Stimulated activated CD4-positive, alpha-beta T cell treated with anti-CD3 and anti-CD28 coated beads, Interleukin-4, amount 100 ng/mL, for 4 hours (primary cell): ENCODE data around the gene JAKMIP1.

Source experiments
- DNase-seq, 2 experiments: peaks; one replicate each; pipeline ENCODE4 v3.0.0-alpha.2; 2020

The JAKMIP1 gene

DNA sequence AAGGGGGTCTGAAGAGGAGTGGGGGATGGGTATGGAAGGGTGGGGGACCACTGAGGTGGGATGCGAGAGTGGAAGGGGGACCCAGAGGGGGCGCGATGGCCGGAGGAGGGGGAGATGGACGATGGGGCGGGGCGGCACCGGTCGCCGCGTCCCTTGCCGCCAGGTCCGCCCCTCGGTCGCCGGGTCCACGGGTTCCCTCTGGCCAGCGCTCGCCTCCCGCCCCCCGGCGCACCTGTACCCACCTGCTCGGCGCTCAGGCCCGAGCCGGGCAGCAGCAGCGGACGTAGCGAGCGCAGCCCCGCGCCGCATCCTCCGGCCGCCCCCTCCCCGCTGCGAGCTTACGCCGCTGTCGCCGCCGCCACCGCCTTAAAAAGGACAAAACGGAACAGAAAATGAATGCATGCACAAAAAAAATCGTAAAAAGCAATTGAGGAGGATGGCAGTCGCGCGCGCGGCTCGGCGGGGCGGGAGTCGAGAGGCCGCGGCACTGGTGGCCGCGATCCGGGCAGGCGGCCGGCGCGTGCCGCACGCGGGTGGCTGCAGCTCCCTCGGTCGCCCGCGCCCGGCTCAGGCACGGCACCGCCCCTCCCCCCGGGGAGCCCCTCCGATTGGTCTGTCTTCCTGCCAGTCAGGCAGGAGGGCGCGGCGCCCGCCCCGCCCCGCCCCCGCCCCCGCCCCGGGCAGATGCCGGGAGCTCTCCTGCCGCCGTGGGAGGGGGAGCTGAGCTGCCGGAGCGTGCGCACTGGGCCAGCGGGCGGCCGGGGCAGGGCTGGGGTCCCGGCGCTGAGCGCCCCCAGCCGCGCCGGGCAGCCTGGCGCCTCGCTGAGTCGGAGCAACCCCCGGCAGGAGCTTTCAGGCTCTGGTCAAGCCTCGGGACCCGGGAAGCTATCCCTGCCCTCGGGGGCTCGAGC lies at the start of gene JAKMIP1:
Gene JAKMIP1, minus strand, starts transcription at position 539 of the 911 bp plus-strand sequence. CDS start 87,699 bp downstream, outside the sequence.
- DNase-seq: peak; percentile 74 to 81

DNA sequence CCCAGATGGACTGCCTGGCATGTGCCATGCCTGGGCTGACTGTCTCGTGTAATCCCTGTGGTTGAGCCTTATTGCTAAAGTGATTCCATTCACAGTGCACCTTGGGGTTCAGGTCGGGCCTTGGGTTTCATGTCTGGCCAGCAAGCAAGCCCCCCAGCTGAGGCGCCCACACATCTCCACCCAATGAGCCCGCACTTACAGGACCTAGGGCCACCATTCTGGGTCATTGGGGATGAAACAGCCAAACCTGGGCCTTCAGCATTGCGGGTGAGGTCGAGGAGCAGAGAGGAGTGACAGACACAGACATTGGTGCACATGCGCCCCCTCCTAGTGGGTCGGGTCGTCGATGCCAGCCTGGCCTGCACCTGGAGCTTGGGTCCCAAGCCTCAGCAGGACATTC lies 48.0 kb upstream of the JAKMIP1 start:
- DNase-seq: no peak

DNA sequence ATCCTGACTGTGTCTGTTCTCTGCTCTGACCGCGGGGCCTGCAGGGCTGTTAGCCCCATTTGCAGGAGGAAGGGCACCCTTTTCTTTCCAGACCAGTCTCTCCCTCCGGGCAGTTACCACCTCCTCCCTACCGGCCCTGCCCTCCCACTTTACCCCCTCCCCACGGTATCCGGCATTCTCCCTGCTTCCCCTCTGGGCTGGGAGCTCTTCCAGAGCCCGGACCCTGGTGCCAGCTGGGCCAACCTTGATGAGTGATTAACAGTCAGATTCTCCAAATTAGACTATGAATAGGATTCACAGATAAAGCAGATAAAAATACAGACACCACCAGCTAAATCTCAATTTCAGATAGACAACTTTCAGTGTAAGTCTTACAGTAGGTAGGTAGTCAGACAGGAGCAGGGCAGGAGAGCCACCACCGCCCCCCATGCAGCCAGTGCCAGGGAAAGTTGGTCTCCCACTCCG lies 45.9 kb upstream of the JAKMIP1 start:
- no peak for DNase-seq

DNA sequence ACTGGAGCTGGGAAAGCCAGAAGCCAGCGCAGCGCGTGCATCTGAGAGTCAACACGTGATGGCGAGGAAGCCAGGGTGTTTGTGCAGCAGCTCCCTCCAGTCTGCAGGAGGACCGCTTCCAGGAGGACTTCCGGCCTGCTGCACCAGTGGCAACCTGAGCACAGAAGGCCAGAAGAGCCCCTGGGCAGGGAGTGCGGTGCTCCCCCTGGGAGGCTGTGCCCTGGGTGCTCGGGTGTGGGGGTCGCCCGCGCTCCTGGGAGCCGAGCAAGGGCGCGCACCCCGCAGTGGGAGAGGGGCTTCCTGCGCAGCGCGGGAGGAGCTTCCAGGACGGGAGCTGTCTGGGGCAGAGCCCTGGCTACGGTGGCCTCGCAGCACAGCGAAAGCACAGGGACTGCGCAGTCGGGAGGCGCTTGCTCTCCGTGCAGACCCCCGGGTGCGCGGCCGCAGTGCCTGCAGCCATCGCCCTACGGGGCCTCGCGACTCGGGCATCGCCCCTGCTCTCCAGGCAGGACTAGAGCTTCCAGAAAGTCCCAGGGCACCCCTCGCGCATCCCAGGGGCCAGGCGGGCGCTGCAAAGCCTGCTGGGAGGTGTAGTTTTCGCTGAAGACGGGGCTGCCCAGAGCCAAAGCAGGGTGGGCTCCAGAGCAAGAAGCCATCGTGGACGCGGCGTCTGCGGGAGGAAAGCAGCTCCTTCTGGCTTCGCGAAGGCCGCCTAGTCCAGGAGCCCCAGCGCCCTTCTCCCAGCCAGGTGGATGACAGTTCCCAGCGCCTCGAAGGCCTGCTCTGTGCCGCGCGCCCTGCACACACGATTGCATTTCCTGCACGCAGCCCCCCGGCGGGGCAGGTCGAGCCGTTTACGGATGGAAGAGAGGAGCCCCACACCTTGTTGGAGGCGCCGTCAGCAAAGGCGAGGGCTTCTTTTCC lies 45.2 kb upstream of the JAKMIP1 start:
- no peak for DNase-seq

DNA sequence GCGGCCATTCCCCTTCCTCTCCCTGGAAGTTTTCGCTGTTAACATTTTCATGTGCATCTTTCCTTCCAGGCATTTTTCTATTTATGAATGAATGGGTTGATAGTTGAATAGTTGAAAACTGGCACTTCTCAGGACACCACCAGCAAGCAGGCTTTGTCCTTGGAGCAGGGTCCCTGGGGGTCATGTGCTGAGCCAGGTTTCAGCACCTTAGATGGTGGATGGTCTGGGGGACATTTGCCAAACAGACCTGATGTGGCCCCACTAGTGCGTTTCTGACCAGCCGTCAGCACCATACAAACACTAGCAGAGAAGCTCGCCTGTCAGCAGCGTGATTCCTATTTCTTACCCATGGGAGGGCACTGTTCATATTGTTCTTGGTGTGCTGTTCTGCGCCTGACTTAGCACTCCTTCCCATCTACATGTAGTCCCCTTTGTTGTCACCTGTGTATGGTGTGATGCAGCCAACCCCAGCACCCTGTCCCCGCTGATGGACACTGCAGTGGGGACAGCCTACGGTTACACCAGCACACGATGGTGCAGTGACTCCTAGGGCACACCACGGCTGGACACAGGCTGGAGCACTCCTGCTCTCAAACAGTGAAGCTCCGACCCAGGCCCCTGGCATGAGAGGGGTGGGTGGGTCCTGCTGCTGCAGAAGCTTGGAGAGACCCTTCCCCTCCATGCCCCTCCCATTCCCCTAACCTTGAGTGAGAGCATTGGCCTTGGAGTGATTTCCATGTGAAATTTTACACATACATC lies 42.1 kb upstream of the JAKMIP1 start:
- no peak for DNase-seq

DNA sequence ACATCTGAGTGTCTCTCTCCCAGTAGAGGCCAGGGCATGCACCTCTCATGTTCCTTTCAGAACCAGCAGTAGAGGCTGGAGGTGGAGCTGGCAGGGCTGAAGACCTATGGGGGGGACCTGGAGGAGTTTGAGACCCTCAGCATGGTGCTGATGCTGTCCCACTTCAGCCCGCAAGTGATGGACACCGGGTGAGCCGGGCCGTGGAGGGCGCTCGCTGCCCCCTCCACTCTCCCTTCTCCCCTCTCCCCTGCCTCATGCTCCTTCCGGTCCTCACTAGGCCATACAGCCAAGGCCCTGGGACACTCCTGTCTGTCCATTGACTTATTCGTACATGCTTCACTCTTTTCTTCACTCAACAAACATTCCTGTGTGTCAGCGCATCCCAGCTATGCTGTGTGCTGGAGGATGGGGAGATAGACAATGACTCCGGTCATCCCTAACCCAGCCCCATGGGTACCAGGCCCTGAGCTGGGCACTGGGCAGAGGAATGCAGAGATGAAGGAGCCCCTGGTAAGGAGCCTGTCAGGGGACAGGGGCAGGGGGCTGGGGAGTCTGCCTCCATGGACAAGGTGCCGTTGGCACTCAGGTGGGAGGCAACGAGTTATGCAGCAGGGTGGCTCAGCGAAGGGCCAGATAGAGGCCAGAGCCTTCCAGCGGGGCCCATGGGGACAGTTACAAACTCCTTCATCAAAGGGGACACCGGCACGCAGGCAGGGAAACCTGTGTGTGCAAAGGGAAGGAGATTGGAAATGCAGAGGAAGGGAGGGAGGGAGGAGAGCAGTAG lies 40.9 kb upstream of the JAKMIP1 start:
- DNase-seq: no peak

DNA sequence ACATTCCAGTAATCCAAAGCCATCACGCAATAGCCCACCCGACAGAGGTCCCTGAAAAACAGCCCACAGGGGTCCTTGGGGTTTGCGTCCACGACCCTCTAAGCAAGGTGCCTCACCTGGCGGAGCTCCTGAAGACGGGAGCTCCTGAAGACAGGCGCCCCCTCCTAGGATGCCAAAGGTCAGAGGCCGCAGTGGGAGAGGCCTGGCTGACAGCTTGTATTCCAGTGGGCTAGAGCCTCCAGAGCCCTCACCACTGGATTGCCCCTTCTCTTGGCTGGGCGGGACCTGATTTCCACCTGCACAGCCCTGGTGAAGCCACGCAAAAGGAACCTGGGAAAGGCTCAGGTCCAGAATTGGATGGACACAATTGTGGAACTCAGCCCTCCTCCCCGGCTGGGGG lies 39.6 kb upstream of the JAKMIP1 start:
- no peak for DNase-seq

DNA sequence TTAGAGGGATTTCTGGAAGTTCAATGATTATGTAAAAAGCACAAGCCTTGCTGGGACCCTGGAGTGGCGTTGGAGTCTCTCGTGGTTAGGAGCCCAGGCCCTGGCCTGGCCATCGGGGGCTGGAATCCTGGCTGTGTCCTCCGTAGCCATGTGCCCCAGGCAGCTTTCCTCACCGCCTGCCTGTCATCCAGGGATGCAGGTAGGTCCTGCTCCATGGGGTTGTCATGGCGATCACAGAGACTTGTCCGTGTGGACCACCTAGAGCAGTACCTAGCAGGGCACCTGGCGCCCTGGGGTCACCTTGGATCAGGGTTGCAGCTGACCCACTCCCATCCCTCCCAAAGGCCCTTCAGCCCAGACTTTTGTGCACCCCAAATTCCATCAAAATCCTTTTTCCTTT lies 39.1 kb upstream of the JAKMIP1 start:
- no peak for DNase-seq

DNA sequence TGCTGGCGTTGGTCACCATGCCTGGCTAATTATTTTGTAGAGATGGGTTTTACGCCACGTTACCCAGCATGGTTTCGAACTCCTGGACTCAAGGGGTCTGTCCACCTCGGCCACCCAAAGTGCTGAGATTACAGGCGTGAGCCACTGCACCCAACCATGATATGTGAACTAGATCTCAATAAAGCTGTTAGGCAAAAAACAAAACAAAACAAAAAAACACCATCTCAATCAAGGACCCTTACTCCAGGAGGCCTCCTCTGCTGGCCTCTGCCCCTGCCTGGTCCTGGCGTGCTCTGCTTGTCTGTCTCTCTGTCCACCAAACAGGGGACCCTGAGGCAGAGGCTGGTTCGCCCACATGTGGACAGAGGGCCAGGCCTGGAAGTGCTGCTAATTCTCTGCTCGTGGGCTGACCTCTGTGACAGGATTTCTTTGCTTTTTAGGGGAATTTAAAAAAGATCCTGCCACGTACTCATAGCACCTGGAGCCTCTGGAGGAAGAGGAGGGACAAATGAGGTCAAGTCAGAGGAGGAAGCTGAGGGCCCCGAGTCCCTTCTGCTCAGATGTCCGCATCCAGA lies 36.6 kb upstream of the JAKMIP1 start:
- no peak for DNase-seq

DNA sequence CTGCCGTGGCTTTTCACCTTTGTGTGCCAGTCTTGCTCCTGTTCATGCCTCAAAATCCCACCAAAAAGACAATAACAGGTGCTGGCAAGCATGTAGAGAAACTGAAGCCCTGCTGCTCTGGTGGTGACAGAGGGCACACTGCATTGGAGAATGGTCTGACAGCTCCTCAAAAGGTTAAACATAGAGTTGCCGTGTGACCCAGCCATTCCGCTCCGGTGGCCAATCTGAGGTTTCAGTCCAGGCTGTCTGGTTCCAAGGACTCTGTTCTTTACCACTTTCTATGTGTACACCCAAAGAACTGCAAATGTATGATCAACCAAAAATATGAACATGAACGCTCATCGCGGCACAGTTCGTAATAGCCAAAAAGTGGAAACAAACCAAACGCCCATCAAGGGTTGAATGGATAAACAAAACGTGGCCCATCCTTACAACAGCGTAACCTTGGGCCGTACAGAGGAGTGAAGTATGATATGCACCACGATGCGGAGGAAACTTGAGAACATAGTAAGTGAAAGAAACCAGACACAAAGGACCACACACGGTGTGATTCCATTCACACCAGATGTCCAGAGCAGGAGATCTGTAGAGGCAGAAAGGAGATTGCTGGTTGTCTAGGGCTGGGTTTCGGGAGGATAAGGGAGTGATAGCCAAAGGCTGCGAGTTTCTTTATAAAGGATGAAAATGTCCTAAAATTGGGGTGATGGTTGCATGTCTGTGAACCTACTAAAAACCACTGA lies 35.7 kb upstream of the JAKMIP1 start:
- no peak for DNase-seq

DNA sequence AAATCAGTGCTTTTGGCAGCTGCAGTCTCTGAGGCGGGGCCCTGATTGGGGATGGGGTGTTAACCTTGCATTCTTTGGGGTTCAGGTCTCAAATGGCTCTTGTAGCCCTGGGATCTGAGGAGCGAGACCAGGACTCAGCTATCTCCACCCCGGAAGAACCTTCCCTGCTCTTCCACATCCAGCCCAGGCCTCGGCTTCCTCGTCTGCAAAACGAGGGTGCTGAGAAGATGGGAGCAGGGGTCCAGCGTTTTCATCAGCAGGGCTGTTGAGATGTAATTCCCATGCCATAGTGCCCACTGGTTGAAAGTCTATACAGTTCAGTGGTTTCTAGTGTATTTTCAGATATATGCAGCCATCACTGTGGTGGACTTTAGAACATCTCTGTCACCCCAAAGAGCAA lies 34.7 kb upstream of the JAKMIP1 start:
- DNase-seq: no peak

DNA sequence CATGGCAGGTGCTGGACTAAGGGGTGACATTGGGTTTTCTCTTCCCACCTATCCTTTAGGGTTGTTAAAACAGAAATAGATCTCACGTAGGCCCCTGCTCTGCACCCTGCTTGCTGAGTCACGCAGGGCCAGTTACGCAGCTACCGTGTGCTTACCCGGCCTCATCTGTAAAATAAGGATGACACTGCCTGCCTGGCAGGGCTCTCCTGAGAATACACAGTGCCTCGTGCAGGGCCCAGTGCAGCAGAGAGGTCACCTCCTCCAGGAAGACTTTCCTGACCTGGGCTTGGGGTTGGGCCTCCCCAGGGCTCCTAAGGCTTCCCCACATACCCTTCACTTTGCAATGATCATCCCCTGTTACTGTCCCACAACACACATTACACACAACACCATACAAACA lies 33.6 kb upstream of the JAKMIP1 start:
- DNase-seq: no peak

DNA sequence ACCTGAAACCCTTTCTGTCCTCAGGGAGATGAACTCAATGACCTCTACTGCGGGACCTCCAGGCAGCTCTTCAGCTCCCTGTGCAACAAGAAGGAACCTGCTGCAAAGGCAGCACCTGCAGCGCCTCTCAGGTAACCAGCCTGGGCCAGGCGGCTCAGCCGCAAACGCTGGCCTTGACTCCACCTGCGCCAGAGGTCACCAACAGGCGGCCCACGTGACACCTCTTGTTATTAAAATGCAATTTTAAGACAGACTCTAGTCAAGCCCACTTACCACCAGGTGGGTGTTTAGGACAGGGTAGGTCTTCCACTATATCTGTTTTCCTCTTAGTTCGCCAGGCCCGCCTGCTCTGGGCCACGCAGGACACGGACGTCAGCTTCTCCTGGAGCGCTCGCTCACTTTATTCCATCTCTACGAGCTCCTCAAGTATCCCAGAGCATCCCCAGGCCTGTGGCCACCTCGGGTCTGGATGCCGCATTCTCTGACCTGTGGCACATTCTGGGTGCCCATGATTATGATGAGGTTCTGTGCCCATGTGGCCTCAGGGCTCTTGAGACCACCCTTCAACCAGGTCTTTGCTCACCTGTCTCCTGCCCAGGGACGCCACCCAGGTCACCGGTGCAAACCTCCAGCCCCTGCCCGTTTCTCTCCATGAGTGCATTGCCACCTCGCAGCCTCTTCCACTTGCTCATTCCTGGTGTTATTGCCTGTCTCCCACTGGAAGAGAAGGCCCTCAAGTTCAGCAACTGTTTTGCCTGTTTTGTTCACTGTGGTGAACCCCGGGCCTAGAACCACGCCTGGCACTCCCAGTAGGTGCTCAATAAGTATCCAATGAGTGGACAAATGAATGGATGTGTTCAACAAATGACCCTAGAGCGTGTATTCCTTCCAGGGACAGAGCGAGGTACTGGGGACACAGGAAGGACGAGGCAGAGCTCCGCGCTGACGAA lies 32.8 kb upstream of the JAKMIP1 start:
- no peak for DNase-seq

DNA sequence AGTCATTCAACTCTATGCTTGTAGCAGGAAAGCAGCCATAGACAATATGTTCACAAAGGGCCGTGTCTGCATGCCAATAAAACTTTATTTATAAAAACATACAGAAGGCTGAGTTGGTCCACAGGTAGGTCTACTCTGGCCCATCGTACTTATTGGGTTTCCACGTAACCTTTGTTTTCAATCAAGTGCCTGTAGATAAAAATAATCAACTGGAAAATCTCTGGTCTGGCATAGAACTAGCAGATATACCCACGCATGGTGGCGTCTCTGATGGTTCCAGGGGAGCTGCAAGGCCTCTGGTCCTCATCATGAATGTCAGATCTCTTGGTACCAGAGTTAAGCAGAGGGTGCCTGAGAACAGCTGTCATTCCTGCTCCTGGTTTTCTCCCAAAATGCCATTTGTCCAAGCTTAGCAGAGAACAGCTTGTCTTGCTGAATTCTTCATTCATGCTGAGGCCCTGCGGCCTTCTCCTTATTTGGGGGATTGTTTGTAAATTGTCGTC lies 31.4 kb upstream of the JAKMIP1 start:
- DNase-seq: no peak

DNA sequence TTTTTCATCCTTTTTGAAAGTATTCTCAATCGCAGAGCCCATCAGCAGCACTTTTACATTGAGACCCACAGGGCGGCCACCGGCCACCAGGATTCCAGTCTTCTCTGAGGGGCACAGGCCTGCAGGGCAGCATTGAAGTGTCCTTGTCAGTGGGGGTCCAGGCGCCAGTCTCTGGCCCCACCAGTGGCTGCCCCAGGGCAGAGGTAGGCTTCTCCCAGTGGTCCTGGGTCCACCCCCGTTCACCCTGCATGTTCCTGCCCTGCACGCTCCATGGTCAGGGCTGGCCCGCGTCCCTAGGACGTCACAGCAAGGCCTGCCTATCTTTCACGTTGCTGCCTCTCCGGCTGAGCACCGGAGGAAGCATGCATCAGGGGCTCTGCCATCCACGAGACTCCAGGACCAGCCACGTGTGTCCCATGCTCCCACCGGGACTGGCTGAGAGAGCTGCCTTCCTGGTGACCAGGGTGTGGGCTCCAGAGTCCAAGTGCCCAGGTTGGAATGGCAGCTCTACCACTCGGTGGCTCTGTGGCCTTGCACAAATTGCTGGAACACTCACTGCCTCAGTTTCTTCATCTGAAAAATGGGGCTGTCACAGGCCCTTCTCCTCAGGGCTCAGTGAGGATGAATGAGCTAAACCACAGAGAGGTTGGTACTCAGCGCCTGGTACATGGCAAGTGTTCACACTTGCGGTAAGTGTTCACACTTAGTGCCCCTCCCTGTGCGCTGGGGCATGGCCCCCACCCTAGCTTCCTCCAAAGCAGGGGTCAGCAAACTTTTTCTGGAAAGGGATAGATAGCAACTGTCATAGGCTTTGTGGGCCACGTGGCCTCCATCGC lies 30.7 kb upstream of the JAKMIP1 start:
- DNase-seq: no peak

DNA sequence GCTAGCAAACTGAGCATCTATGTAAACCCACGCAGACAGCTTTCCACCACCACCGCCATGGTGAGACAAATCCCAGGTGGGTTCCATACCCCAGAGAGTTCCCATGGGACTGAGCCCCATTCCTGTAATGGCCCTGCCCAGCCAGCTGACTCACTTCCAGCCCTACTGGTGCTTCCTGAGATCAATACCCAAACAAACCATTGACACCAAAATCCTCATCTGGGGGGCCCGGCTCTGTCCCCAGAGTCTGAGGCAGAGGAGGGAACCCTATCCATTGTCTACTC lies 30.1 kb upstream of the JAKMIP1 start:
- DNase-seq: no peak

DNA sequence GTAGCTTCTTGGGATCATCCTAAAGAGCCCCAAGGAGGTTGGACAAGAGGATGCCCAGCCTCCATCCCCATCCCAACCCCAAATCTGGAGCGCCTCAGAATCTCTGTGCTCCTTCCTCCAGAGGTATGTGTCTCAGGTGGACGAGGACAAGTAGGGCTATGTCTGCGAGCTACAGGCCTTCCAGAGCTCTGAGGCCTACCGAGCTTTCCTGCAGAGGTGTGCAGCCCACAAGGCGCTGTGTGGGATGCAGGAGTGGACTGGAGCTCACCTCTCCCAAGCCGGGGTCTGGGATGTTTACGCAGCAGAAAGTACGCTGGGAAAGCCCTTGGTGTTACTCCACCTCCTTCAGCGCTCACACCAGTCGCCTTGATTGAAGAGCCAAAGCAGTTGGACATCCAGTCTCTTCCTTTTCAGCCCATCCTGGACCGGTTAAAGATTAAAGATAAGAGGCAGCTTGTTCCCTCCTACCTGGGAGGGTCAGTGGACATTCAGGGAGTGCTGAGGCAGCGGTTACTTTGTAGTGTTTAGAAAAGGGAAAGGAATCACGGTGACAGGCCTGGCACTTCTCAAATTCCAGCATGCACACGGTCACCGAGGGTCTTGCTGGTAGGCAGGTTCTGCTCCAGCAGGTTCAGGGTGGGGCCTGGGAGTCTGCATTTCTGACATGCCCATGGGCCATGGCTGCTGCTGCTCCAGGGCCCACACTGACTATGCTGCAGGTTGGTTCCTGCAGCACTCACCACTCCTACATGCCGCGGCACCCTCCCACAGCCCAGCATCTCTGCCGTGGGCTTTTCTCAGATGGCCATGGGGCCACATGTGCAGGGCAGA lies 29.5 kb upstream of the JAKMIP1 start:
- no peak for DNase-seq

DNA sequence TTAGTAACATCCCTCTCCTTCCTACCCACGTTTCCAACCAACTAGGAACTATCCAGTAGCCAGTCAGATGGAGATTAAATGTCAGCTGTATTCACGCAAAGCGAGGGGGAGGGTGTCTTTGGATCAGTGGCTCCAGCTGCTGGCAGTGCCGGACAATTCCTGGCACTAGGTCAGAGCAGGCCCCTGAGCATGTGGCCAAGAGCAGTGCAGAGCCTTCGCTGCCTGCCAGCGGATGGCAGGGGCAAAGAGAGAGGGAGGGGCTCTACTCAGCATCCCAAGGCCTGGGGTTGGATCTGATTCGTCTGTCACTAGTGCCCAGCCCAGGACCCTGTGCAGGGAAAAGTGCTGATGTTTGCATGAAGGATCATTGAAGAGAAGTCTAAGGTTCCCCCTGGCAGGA lies 28.7 kb upstream of the JAKMIP1 start:
- DNase-seq: no peak
